Naive B cell (primary cell): Measurements from ENCODE around the gene FAR2. TPM values are rescaled to one million over a fixed set of nuclear protein-coding genes. Genes with fewer than 3 reads are reported as not detected.

Source experiments
- ATAC-seq, 2 donors: fragments of 150-1000 bp; cut with Tn5 transposase; 2 replicates each; pipeline ENCODE4 v1.10.0; 2021; ENCODE audit warnings: low read depth in 2 of 2, mild to moderate bottlenecking in 2 of 2, moderate library complexity in 2 of 2
- DNase-seq: peaks from one replicate; pipeline ENCODE4 v3.0.0; 2022
- H3K27ac Mint-ChIP-seq, 6 donors: one replicate each; pipeline ENCODE4 v1.8.0; 2020 to 2022; ENCODE audit warnings: mild to moderate bottlenecking in 6 of 6, mixed read lengths in 6 of 6, moderate library complexity in 5 of 6, inconsistent platforms in 2 of 6
- H3K27me3 Mint-ChIP-seq, 3 donors: one replicate each; pipeline ENCODE4 v1.8.0; 2021 to 2022; ENCODE audit warnings: mixed read lengths in 3 of 3, mild to moderate bottlenecking in 1 of 3
- H3K36me3 Mint-ChIP-seq, 2 donors: one replicate each; pipeline ENCODE4 v1.8.0; 2020 to 2022; ENCODE audit warnings: mixed read lengths in 2 of 2, inconsistent platforms in 1 of 2, mild to moderate bottlenecking in 1 of 2
- H3K4me1 Mint-ChIP-seq, 3 donors: one replicate each; pipeline ENCODE4 v1.8.0; 2020 to 2022; ENCODE audit warnings: mixed read lengths in 3 of 3, inconsistent platforms in 1 of 3, mild to moderate bottlenecking in 1 of 3, moderate library complexity in 1 of 3
- H3K4me3 Mint-ChIP-seq, 8 donors: one replicate each; pipeline ENCODE4 v1.8.0; 2020 to 2022; ENCODE audit warnings: mild to moderate bottlenecking in 8 of 8, mixed read lengths in 8 of 8, moderate library complexity in 8 of 8, inconsistent platforms in 2 of 8
- H3K9me3 Mint-ChIP-seq, 7 donors: one replicate each; pipeline ENCODE4 v1.8.0; 2020 to 2022; ENCODE audit warnings: mixed read lengths in 7 of 7, mild to moderate bottlenecking in 5 of 7, inconsistent platforms in 2 of 7, moderate library complexity in 1 of 7
- polyA plus RNA-seq, 6 donors: library from polyadenylated mRNA; unstranded; fragments of 300-500 nt; fragmentation: Illumina TruSeq; gene quantifications; one replicate each; pipeline ENCODE4 v1.2.3, GENCODE V29; 2021; ENCODE audit warnings: low read depth in 6 of 6

The FAR2 gene
- polyA plus RNA-seq, 6 donors from 2014 or later, result 0.23 to 1.0 (median 0.81) TPM; not detected in 2

GRCh38 chr12:29329411-29329810, 180.3 kb downstream of the FAR2 start:
- Mint-ChIP-seq H3K27me3 (no peaks in the 10 kb centered on the region), H3K27ac (no peak overlapping the region), H3K4me3 (no peak overlapping the region), H3K4me1 (peaks cover 0 to 4% (median 0%) of the 10 kb centered on the region in 3 donors), H3K9me3 (peaks cover 0 to 4% (median 1%) of the 10 kb centered on the region in 7 donors), H3K36me3 (peaks cover 0 to 10% of the 10 kb centered on the region in 2 donors)
- ATAC-seq, result no peak
- DNase-seq, result no peak

DNA sequence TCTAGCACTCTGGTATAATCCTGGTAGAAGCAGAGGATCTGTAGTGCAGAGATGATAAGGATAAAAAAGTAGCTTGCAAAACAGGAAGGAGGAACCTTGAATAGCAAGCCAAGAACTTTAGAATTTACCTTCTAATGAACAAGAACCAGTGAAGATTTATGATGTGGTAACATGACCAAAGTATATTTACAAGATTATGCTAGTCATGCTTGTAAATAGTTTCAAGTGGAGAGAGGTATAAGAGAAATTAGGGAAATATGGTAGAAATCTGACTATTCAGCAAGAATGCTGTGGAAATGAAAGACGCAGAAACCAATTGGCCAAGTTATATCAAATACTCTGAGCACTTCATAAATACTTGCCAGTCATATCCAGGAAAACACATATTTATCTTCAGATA, 184.1 kb downstream of the FAR2 start:
- no peaks in the 10 kb centered on the region for H3K27me3 Mint-ChIP-seq
- H3K9me3 Mint-ChIP-seq, result no peaks in the 10 kb centered on the region
- no peak overlapping the region for H3K4me3 Mint-ChIP-seq
- ATAC-seq (no peak), DNase-seq (no peak)
- no peak overlapping the region for H3K27ac Mint-ChIP-seq
- H3K4me1 Mint-ChIP-seq, result peaks cover 0 to 4% (median 0%) of the 10 kb centered on the region in 3 donors
- H3K36me3 Mint-ChIP-seq, result peaks cover 0 to 10% of the 10 kb centered on the region in 2 donors

DNA sequence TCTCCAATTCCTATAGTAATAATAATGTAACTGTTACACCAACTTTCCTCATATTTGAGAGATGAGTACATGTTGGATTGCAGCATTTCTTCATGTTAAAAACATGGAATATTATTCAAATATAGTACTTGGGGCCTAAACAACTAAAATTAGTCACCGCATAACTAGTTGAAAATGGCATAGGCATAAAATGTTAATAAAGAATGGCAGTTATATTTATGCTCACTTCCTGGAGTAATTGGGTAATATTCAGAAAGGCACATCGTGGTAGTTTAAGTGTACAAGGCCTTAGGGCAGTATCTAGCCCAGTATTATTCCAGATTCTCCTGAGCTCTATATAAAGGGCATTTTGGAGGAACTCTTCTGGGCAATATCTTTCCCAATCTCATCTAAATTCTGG, 185.9 kb downstream of the FAR2 start:
- H3K27ac Mint-ChIP-seq, result no peak overlapping the region
- H3K9me3 Mint-ChIP-seq, result no peaks in the 10 kb centered on the region
- DNase-seq, result no peak
- no peaks in the 10 kb centered on the region for H3K27me3 Mint-ChIP-seq
- no peak for ATAC-seq
- H3K36me3 Mint-ChIP-seq, result peaks cover 0 to 10% of the 10 kb centered on the region in 2 donors
- no peak overlapping the region for H3K4me3 Mint-ChIP-seq
- H3K4me1 Mint-ChIP-seq, result peaks cover 0 to 4% (median 0%) of the 10 kb centered on the region in 3 donors

- H3K36me3 Mint-ChIP-seq, result peaks cover 0 to 24% of the 10 kb centered on the region in 2 donors
- no peak for ATAC-seq
- H3K27ac Mint-ChIP-seq, result no peak overlapping the region
These were observed 188.2 kb downstream of the FAR2 start for GRCh38 chr12:29337325-29337724.

DNA sequence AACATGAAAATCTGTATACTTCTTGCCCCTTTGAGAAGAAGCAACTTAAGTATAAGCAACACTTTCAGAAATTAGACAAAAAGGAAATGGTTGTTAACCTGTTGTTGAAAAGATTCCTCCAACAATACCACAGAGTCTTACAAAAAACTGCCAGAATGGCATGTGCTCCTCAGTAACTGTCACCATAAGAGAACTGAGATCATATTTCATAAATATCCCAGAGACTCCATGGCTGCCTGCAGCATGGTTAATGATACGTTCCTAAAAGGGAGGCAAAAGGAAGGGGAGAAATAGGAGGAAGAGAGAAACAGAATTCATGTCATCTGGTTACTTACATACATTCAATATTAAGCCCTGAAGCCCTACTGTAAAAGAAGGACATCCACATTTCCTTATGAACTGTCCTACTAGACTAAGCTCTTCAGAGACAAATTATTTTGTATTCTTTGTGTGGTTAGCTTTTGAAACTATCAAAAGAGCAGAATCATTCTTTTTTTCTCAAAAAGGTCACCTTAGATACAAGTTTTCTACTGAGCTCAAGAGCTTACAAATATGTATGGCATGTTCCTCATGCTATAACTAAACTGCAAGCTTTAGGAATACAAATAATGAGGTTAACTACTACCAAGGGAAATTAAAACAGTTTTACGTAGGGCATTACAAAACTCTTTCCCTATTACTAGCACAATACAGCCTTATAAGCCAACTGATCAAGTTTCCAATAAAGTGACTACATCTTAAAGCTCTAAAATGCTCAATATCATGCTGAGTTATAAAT, 194.1 kb downstream of the FAR2 start:
- Mint-ChIP-seq H3K27me3 (no peaks in the 10 kb centered on the region), H3K9me3 (no peaks in the 10 kb centered on the region), H3K4me1 (no peaks in the 10 kb centered on the region), H3K4me3 (no peak overlapping the region), H3K36me3 (peaks cover 0 to 38% of the 10 kb centered on the region in 2 donors), H3K27ac (peak overlapping the region in 1 of 6 donors; percentile 36)
- no peak for ATAC-seq
- DNase-seq, result no peak

More at GRCh38 chr12:29337325-29337724, 188.2 kb downstream of the FAR2 start:
- H3K27me3 Mint-ChIP-seq, result no peaks in the 10 kb centered on the region
- H3K4me1 Mint-ChIP-seq, result no peaks in the 10 kb centered on the region
- no peaks in the 10 kb centered on the region for H3K9me3 Mint-ChIP-seq
- H3K4me3 Mint-ChIP-seq, result no peak overlapping the region
- no peak for DNase-seq

DNA sequence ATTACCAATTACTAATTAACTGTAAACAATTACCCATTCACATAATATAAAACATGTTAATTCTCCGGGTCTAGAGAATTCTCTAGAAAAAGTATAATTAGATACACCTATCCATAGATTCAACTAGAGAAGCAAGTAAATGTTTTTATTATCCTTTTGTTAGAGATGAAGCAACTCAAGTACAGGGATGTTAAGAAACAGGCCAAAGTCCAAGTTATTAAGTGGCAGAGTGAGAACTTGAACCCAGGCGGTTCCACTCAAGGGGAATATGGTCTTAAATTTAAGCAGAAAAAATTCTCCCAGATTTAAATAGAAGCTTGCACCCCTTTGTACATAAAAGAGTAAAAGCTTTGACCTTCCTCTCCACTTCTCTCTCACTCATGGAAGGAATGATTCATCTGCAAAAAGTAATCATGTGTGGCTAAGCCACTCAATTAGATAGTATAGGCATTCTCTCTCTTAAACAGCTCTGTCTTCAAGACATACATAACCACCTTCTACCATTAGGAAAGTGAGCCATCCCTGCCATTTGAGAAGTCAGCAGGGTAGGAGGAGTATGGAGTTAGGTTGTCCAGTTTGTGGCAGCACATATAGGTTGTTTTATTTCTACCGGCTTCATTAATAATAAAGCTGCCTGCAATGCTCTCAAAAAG, 197.8 kb downstream of the FAR2 start:
- no peak for DNase-seq
- Mint-ChIP-seq H3K36me3 (peaks cover 0 to 28% of the 10 kb centered on the region in 2 donors), H3K9me3 (no peaks in the 10 kb centered on the region), H3K4me3 (no peak overlapping the region), H3K4me1 (no peaks in the 10 kb centered on the region), H3K27ac (no peak overlapping the region), H3K27me3 (no peaks in the 10 kb centered on the region)
- no peak for ATAC-seq

DNA sequence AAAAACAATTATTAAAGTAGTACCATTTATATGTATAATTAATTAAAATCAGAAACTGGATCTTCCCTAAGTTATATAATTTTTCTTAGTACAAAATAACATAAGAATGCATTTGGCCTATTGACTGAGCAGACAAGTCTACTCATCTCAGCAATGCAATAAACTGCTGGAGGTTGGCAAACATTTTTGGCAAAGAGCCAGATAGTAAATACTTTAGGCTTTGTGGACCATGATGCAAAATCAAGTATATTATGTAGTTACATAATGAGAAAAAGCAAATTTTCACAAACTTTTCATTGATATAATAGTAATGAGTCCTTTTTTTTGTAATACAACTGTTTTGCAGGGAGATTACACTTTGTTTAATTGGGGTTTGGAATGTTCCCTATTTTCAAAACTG, 201.0 kb downstream of the FAR2 start:
- Mint-ChIP-seq H3K9me3 (no peaks in the 10 kb centered on the region), H3K27ac (no peak overlapping the region), H3K36me3 (peaks cover 0 to 19% of the 10 kb centered on the region in 2 donors), H3K27me3 (no peaks in the 10 kb centered on the region), H3K4me3 (no peak overlapping the region), H3K4me1 (no peaks in the 10 kb centered on the region)
- DNase-seq, result no peak
- ATAC-seq, result no peak

GRCh38 chr12:29354954-29355353, 205.9 kb downstream of the FAR2 start:
- ATAC-seq (no peak), DNase-seq (no peak)
- no peak overlapping the region for H3K27ac Mint-ChIP-seq
- no peaks in the 10 kb centered on the region for H3K4me1 Mint-ChIP-seq
- no peaks in the 10 kb centered on the region for H3K9me3 Mint-ChIP-seq
- no peaks in the 10 kb centered on the region for H3K27me3 Mint-ChIP-seq
- peaks cover 0 to 18% of the 10 kb centered on the region in 2 donors for H3K36me3 Mint-ChIP-seq
- H3K4me3 Mint-ChIP-seq, result no peak overlapping the region

DNA sequence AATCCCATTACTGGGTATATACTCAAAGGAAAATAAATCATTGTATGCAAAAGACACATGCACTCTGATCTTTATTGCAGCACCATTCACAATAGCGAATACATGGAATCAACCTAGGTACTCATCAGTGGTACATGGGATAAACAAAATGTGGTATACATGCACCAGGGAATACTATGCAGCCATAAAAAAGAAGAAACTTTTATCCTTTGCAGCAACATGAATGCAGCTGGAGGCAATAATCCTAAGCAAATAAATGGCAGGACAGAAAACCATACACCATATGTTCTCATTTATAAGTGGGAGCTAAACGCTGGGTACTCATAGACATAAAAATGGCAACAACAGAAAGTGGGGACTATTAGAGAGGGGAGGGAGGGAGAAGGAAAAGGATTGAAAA, 216.0 kb downstream of the FAR2 start:
- DNase-seq (no peak), ATAC-seq (no peak)
- Mint-ChIP-seq H3K27me3 (no peaks in the 10 kb centered on the region), H3K27ac (no peak overlapping the region), H3K9me3 (peaks cover 0 to 6% (median 0%) of the 10 kb centered on the region in 7 donors), H3K4me3 (no peak overlapping the region), H3K36me3 (peaks cover 23 to 41% of the 10 kb centered on the region in 2 donors), H3K4me1 (peaks cover 0 to 6% (median 0%) of the 10 kb centered on the region in 3 donors)

- no peak overlapping the region for H3K4me3 Mint-ChIP-seq
- ATAC-seq (no peak), DNase-seq (no peak)
- no peaks in the 10 kb centered on the region for H3K27me3 Mint-ChIP-seq
- H3K27ac Mint-ChIP-seq, result no peak overlapping the region
- H3K4me1 Mint-ChIP-seq, result peaks cover 15 to 25% (median 18%) of the 10 kb centered on the region in 3 donors
- H3K36me3 Mint-ChIP-seq, result peaks cover 0 to 12% of the 10 kb centered on the region in 2 donors
- H3K9me3 Mint-ChIP-seq, result no peaks in the 10 kb centered on the region
These were observed 224.9 kb downstream of the FAR2 start for GRCh38 chr12:29374012-29374411.

GRCh38 chr12:29374913-29375312, 225.8 kb downstream of the FAR2 start:
- no peak overlapping the region for H3K4me3 Mint-ChIP-seq
- H3K27me3 Mint-ChIP-seq, result no peaks in the 10 kb centered on the region
- H3K4me1 Mint-ChIP-seq, result peaks cover 22 to 33% (median 22%) of the 10 kb centered on the region in 3 donors
- H3K36me3 Mint-ChIP-seq, result peaks cover 0 to 11% of the 10 kb centered on the region in 2 donors
- DNase-seq, result no peak
- no peak for ATAC-seq
- no peak overlapping the region for H3K27ac Mint-ChIP-seq
- H3K9me3 Mint-ChIP-seq, result no peaks in the 10 kb centered on the region

- no peak for DNase-seq
- no peak for ATAC-seq
- Mint-ChIP-seq H3K4me1 (peaks cover 26 to 40% (median 34%) of the 10 kb centered on the region in 3 donors), H3K4me3 (no peak overlapping the region), H3K36me3 (peaks cover 0 to 7% of the 10 kb centered on the region in 2 donors), H3K27me3 (no peaks in the 10 kb centered on the region), H3K9me3 (no peaks in the 10 kb centered on the region), H3K27ac (peak overlapping the region in 2 of 6 donors; percentile 46 to 88)
These were observed 227.0 kb downstream of the FAR2 start for GRCh38 chr12:29376118-29376517.

DNA sequence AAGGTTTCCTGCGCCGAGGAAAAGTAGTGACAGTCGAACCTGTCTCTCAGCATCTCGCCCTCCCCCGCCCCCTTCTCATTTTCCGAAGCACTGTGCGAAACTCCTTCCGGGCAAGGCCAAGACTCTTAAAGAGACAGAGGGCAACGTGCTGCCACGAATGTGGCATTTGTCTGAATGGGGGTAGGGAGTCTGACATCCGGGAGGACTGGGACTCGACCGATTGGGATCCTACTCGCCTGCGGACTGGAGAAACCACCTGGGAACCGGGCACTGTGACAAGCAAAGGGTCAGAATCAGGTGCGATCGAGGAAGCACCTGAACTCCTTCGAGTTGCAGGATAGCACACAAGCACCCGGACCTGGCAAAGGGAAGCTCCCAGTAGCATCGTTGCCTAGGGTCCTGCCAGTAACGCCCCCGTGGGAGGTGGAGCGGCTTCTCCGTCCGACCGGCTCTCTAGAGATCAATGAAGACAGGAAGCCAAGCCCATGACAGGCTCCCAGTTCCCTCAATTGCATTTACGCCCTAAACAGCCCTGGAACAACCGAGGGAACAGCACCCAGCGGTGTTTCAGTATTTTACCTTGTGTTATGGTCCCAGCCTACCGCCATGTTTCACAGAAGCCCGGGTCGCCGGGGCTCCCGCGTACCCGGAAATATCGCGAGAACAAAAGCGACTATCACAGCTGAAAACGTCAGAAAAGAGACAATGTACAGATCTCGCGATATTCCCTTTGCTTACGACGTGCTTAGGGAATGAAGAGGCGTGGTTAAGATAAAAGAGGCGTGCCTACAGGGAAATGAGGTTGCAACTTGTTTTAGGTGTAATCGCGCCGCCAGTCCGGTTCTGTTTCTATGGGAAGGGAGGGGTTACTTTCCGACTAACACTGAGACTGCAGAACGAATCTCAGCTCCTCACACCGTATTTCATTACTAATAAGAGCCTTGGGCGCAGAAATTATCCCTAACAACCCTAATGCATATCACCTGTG, 231.8 kb downstream of the FAR2 start, which contains the start of gene ERGIC2:
ERGIC2 (minus strand) TSS at position 637 of the 988 bp plus-strand sequence. CDS start 9,539 bp downstream, outside the sequence.
- DNase-seq (peak; percentile 93), ATAC-seq (peak; percentile 89 to 91)
- Mint-ChIP-seq H3K9me3 (no peaks in the 10 kb centered on the region), H3K27ac (peak within 1 kb of the TSS; percentile 95 to 99 (median 98)), H3K4me1 (peaks cover 22 to 43% (median 35%) of the 10 kb centered on the region in 3 donors), H3K4me3 (peak within 1 kb of the TSS; percentile 86 to 99 (median 96)), H3K36me3 (no peaks in the 10 kb centered on the region), H3K27me3 (peaks cover 0 to 13% (median 4%) of the 10 kb centered on the region in 3 donors)
